H9 (cell line): ENCODE measurements around the gene LCP1. TPM values are rescaled to one million over a fixed set of nuclear protein-coding genes. Genes with fewer than 3 reads are reported as not detected.

Experiments used
- DNase-seq: peaks from one replicate; pipeline ENCODE4 v3.0.0-alpha.2; 2017
- H2AFZ ChIP-seq: one replicate; pipeline ENCODE4 v1.6.1; 2013; ENCODE audit warnings: mild to moderate bottlenecking, low read length, control low read depth, moderate library complexity
- H2AK5ac ChIP-seq: 2 replicates; pipeline ENCODE4 v1.6.1; 2013; ENCODE audit warnings: low read length, control low read depth, mixed read lengths; ENCODE audit not compliant: insufficient read length
- H2BK120ac ChIP-seq: one replicate; pipeline ENCODE4 v1.6.1; 2013; ENCODE audit warnings: low read depth, mild to moderate bottlenecking, low read length, control low read depth, inconsistent platforms; ENCODE audit not compliant: poor library complexity, severe bottlenecking
- H2BK12ac ChIP-seq: 2 replicates; pipeline ENCODE4 v1.6.1; 2013; ENCODE audit warnings: low read length, control low read depth, mixed read lengths, low read depth; ENCODE audit not compliant: insufficient read length
- H2BK15ac ChIP-seq: 2 replicates; pipeline ENCODE4 v1.6.1; 2013; ENCODE audit warnings: low read depth, low read length, control low read depth
- H2BK20ac ChIP-seq: one replicate; pipeline ENCODE4 v1.6.1; 2013; ENCODE audit warnings: low read depth, mild to moderate bottlenecking, low read length, control low read depth, inconsistent platforms; ENCODE audit not compliant: poor library complexity, severe bottlenecking
- H2BK5ac ChIP-seq: 2 replicates; pipeline ENCODE4 v1.6.1; 2013; ENCODE audit warnings: low read length, control low read depth, mixed read lengths; ENCODE audit not compliant: insufficient read length
- H3K14ac ChIP-seq: 2 replicates; pipeline ENCODE4 v1.6.1; 2013; ENCODE audit warnings: low read length, control low read depth; ENCODE audit not compliant: insufficient read depth
- H3K18ac ChIP-seq: 2 replicates; pipeline ENCODE4 v1.6.1; 2013; ENCODE audit warnings: low read depth, mild to moderate bottlenecking, mixed read lengths, low read length, control low read depth; ENCODE audit not compliant: insufficient read length
- H3K23ac ChIP-seq: 2 replicates; pipeline ENCODE4 v1.6.1; 2013; ENCODE audit warnings: low read length, control low read depth, mixed read lengths, low read depth; ENCODE audit not compliant: insufficient read length
- H3K23me2 ChIP-seq: 2 replicates; pipeline ENCODE4 v1.6.1; 2013; ENCODE audit warnings: low read depth, mild to moderate bottlenecking, mixed read lengths, low read length, control low read depth; ENCODE audit not compliant: insufficient read length, poor library complexity, severe bottlenecking
- H3K27ac ChIP-seq: 2 replicates; pipeline ENCODE4 v1.5.1; 2013; ENCODE audit warnings: low read length, control low read depth, mixed read lengths, low read depth; ENCODE audit not compliant: insufficient read length
- H3K27me3 ChIP-seq: 2 replicates; pipeline ENCODE4 v1.6.1; 2013; ENCODE audit warnings: low read length, control low read depth, inconsistent platforms; ENCODE audit not compliant: insufficient read depth
- H3K4ac ChIP-seq: 2 replicates; pipeline ENCODE4 v1.6.1; 2013; ENCODE audit warnings: low read depth, mild to moderate bottlenecking, control low read depth, inconsistent platforms, low read length, moderate library complexity
- H3K4me1 ChIP-seq: 2 replicates; pipeline ENCODE4 v1.6.1; 2013; ENCODE audit warnings: low read length, control low read depth, inconsistent platforms; ENCODE audit not compliant: insufficient read depth
- H3K4me2 ChIP-seq: 2 replicates; pipeline ENCODE4 v1.6.1; 2013; ENCODE audit warnings: low read length, control low read depth, mixed read lengths; ENCODE audit not compliant: insufficient read length, insufficient read depth
- H3K56ac ChIP-seq: 2 replicates; pipeline ENCODE4 v1.6.1; 2013; ENCODE audit warnings: low read depth, mild to moderate bottlenecking, mixed read lengths, low read length, control low read depth; ENCODE audit not compliant: insufficient read length
- H3K79me1 ChIP-seq: 2 replicates; pipeline ENCODE4 v1.6.1; 2013; ENCODE audit warnings: low read depth, mild to moderate bottlenecking, moderate library complexity, low read length, control low read depth, inconsistent platforms; ENCODE audit not compliant: insufficient read depth, poor library complexity, severe bottlenecking
- H3K79me2 ChIP-seq: 2 replicates; pipeline ENCODE4 v1.6.1; 2013; ENCODE audit warnings: low read length, control low read depth, inconsistent platforms; ENCODE audit not compliant: insufficient read depth
- H3K9ac ChIP-seq: 2 replicates; pipeline ENCODE4 v1.6.1; 2013; ENCODE audit warnings: low read length, control low read depth, mixed read lengths; ENCODE audit not compliant: insufficient read length; ENCODE audit errors: extremely low read depth
- H3K9me3 ChIP-seq: one replicate; pipeline ENCODE4 v1.6.1; 2013; ENCODE audit warnings: low read depth, low read length, inconsistent platforms; ENCODE audit not compliant: control insufficient read depth
- H3T11ph ChIP-seq: one replicate; pipeline ENCODE4 v1.6.1; 2013; ENCODE audit warnings: mild to moderate bottlenecking, low read length, control low read depth, inconsistent platforms
- H4K20me1 ChIP-seq: one replicate; pipeline ENCODE4 v1.6.1; 2013; ENCODE audit not compliant: control insufficient read depth, insufficient read length, insufficient read depth
- H4K5ac ChIP-seq: 2 replicates; pipeline ENCODE4 v1.6.1; 2013; ENCODE audit warnings: low read depth, mild to moderate bottlenecking, mixed read lengths, low read length, control low read depth; ENCODE audit not compliant: insufficient read length
- H4K8ac ChIP-seq: replicated peaks from 2 replicates; pipeline ENCODE4 v1.6.1; 2013; ENCODE audit warnings: low read length, control low read depth, mixed read lengths, low read depth; ENCODE audit not compliant: insufficient read length
- H4K91ac ChIP-seq: 2 replicates; pipeline ENCODE4 v1.6.1; 2013; ENCODE audit warnings: low read depth, mild to moderate bottlenecking, moderate library complexity, mixed read lengths, low read length, control low read depth; ENCODE audit not compliant: insufficient read length
- H3K27ac Mint-ChIP-seq, 3 experiments: 2 replicates in 2 of 3; 3 replicates in 1 of 3; pipeline ENCODE4 v1.8.0; 2020 to 2021; ENCODE audit warnings: mixed read lengths in 3 of 3, mild to moderate bottlenecking in 1 of 3, moderate library complexity in 1 of 3
- H3K27me3 Mint-ChIP-seq: 2 replicates; pipeline ENCODE4 v1.8.0; 2021; ENCODE audit warnings: low read depth, mild to moderate bottlenecking, moderate library complexity, mixed read lengths
- H3K36me3 Mint-ChIP-seq, 3 experiments: 2 replicates in 2 of 3; 3 replicates in 1 of 3; pipeline ENCODE4 v1.8.0; 2020 to 2021; ENCODE audit warnings: low read depth in 3 of 3, mixed read lengths in 3 of 3; ENCODE audit not compliant: insufficient read depth in 1 of 3
- H3K4me1 Mint-ChIP-seq, 2 experiments: 2 replicates each; pipeline ENCODE4 v1.8.0; 2020; ENCODE audit warnings: mixed read lengths in 2 of 2
- H3K4me3 Mint-ChIP-seq, 2 experiments: 2 replicates in 1 of 2; 3 replicates in 1 of 2; pipeline ENCODE4 v1.8.0; 2020 to 2021; ENCODE audit warnings: mild to moderate bottlenecking in 2 of 2, mixed read lengths in 2 of 2, moderate library complexity in 1 of 2
- H3K9me3 Mint-ChIP-seq, 2 experiments: 2 replicates in 1 of 2; 3 replicates in 1 of 2; pipeline ENCODE4 v1.8.0; 2020; ENCODE audit warnings: mild to moderate bottlenecking in 2 of 2, mixed read lengths in 2 of 2, moderate library complexity in 1 of 2
- WGBS: extraction: QIAGEN DNeasy Blood & Tissue Kit; methylation state at CpG from one replicate; pipeline ENCODE4 v1.1.7; 2013; ENCODE audit warnings: missing lambda C conversion rate, low lambda C conversion rate, mixed read lengths; ENCODE audit not compliant: insufficient read length; ENCODE audit errors: extremely low coverage; 5-methylcytosine and 5-hydroxymethylcytosine counted together
- total RNA-seq: library from RNA; stranded (reverse); gene quantifications from 2 replicates; pipeline ENCODE4 v1.2.1, GENCODE V29; 2021
- TF ChIP-seq, protein P1 (sequence below): fragments of 200-600 bp; sonication (generic); conservative IDR thresholded peaks from 3 replicates; pipeline ENCODE4 v1.8.0; 2021; ENCODE audit warnings: antibody characterized with exemption, mild to moderate bottlenecking

LCP1 gene
- total RNA-seq, 1 experiment from 2014 or later: 0.81 TPM

DNA sequence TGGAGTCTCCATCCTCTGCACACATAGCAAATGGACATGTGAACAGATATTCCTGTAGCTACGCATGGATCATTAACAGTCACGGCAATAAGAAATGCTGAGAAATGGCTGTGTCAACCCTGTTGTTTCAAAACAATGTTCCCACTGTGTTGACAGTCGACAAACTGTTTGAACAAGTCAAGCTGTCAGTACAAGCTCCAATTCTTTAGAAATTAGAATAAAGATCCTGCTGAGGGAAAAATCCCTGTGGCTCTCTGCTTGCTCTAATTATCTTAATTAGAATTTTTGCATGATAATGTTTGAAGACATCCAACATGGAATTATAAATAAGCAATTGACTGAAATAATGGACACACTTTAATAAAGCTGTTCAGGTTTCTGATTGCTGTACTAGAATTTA, 39.2 kb downstream of the LCP1 start:
- no peak overlapping the region for H4K91ac ChIP-seq
- H3K23ac ChIP-seq: no peak overlapping the region
- DNase-seq: no peak
- H2AFZ ChIP-seq: no peak overlapping the region
- H2BK20ac ChIP-seq: no peak overlapping the region
- H2BK15ac ChIP-seq: no peak overlapping the region
- Mint-ChIP-seq H3K4me1 (peaks cover 23 to 27% of the 10 kb centered on the region in 2 experiments), H3K4me3 (no peak overlapping the region), H3K27me3 (no peaks in the 10 kb centered on the region), H3K36me3 (no peaks in the 10 kb centered on the region), H3K27ac (no peak overlapping the region), H3K9me3 (no peaks in the 10 kb centered on the region)
- no peak overlapping the region for H4K5ac ChIP-seq
- no peaks in the 10 kb centered on the region for H4K20me1 ChIP-seq
- no peak overlapping the region for H2BK12ac ChIP-seq
- TF ChIP-seq, protein P1, sequence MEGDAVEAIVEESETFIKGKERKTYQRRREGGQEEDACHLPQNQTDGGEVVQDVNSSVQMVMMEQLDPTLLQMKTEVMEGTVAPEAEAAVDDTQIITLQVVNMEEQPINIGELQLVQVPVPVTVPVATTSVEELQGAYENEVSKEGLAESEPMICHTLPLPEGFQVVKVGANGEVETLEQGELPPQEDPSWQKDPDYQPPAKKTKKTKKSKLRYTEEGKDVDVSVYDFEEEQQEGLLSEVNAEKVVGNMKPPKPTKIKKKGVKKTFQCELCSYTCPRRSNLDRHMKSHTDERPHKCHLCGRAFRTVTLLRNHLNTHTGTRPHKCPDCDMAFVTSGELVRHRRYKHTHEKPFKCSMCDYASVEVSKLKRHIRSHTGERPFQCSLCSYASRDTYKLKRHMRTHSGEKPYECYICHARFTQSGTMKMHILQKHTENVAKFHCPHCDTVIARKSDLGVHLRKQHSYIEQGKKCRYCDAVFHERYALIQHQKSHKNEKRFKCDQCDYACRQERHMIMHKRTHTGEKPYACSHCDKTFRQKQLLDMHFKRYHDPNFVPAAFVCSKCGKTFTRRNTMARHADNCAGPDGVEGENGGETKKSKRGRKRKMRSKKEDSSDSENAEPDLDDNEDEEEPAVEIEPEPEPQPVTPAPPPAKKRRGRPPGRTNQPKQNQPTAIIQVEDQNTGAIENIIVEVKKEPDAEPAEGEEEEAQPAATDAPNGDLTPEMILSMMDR: no peak
- H3K18ac ChIP-seq: no peak overlapping the region
- no peaks in the 10 kb centered on the region for H3K9me3 ChIP-seq
- H4K8ac ChIP-seq: no peak overlapping the region
- H3K23me2 ChIP-seq: no peaks in the 10 kb centered on the region
- no peaks in the 10 kb centered on the region for H3K27me3 ChIP-seq
- no peak overlapping the region for H2BK5ac ChIP-seq
- no peak overlapping the region for H3K4ac ChIP-seq
- no peaks in the 10 kb centered on the region; the same call in 1 of the 2 replicates for H3K4me1 ChIP-seq
- H2BK120ac ChIP-seq: no peak overlapping the region
- WGBS: no CpG with 5 or more reads among the region's 3 CpGs
- H3K4me2 ChIP-seq: no peak overlapping the region
- H3K79me2 ChIP-seq: no peaks in the 10 kb centered on the region
- H3T11ph ChIP-seq: no peak overlapping the region
- H3K14ac ChIP-seq: no peak overlapping the region
- H2AK5ac ChIP-seq: no peak overlapping the region
- H3K9ac ChIP-seq: no peak overlapping the region
- H3K79me1 ChIP-seq: no peaks in the 10 kb centered on the region
- H3K27ac ChIP-seq: no peak overlapping the region
- no peak overlapping the region for H3K56ac ChIP-seq
